ENCODE measurements around the gene ATP8A2.

ATP8A2 gene

DNA sequence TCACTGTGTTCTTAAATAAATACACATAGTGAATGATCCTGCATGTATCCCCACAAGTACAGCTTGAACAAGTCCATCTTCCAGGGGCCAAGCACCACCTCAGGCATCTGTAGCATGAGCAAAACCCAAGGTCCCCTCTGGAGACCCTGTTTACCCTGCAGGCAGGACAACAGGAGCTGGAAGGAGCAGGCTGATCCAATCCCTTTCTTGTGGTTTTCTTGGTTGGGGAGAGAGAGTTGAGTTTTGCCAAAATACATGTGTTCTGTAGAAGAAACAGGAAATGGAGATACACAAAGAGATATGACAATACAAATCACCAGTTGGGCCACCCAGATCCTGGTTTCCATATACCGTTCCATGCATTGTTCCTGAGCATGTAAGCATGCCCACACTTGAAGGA, 587.2 kb downstream of the ATP8A2 start:
- Histone ChIP-seq H3K9ac (no peak overlapping the region), H3K27ac (no peak overlapping the region), H3K79me2 (no peaks in the 10 kb centered on the region), H3K4me1 (no peaks in the 10 kb centered on the region), H3K4me3 (ENCODE audit: low read depth, low read length) (no peak overlapping the region), H3K27me3 (ENCODE audit: control insufficient read depth, insufficient read depth, low read length) (no peaks in the 10 kb centered on the region), H3K36me3 (ENCODE audit: control insufficient read depth, insufficient read depth, low read length) (no peaks in the 10 kb centered on the region), H3K4me2 (ENCODE audit: low read length) (no peak overlapping the region), H2AFZ (no peak overlapping the region), H3K9me3 (ENCODE audit: control insufficient read depth, low read length) (no peaks in the 10 kb centered on the region)
- TF ChIP-seq CTCF (IDR thresholded peaks at IDR 0.05) = no peak

DNA sequence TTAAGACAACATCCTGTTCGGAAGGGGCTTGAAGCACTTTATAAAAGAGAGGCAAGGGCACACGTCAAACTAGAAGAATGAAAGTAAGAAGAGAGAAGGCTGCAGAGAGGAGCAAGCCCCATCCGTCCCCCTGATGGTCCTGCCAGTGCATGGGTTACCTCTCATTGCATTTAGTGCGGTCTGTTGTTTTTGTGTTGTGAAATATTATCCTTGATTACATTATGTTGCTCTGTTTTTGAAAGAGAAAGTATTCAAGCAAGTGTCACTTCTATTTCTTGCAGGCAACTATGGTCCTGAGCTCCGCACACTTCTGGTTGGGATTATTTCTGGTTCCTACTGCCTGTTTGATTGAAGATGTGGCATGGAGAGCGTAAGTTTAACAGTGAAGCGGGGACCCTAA, 589.5 kb downstream of the ATP8A2 start:
- Histone ChIP-seq H3K4me3 (ENCODE audit: low read depth, low read length) (no peak overlapping the region), H3K27ac (no peak overlapping the region), H3K4me1 (no peaks in the 10 kb centered on the region), H3K79me2 (no peaks in the 10 kb centered on the region), H3K4me2 (ENCODE audit: low read length) (no peak overlapping the region), H3K9me3 (ENCODE audit: control insufficient read depth, low read length) (no peaks in the 10 kb centered on the region), H3K36me3 (ENCODE audit: control insufficient read depth, insufficient read depth, low read length) (no peaks in the 10 kb centered on the region), H3K27me3 (ENCODE audit: control insufficient read depth, insufficient read depth, low read length) (no peaks in the 10 kb centered on the region), H3K9ac (no peak overlapping the region), H2AFZ (no peak overlapping the region)
- no peak for TF ChIP-seq CTCF (IDR thresholded peaks at IDR 0.05)

DNA sequence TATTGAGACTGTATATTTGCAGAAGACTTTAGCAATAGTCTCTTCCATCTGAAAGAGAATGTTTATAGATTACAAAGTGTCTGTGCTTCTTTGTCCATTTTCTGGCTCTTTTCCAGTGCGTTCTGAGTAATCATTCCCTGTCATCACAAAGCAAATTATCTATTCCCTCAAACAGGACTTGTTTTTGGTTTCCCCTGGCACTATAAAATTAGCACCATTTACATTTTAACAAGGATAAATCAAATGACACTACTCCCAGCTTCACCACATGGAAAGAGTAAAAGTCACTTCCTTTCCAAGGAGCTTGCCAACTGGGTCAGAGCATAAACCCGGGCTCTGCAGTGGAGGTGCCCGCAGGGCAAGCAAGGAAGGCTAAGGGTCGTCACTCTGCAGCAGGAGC, 591.9 kb downstream of the ATP8A2 start:
- H3K27me3 ChIP-seq (ENCODE audit: control insufficient read depth, insufficient read depth, low read length) = no peaks in the 10 kb centered on the region
- no peak for TF ChIP-seq CTCF (IDR thresholded peaks at IDR 0.05)
- no peak overlapping the region for H3K4me2 ChIP-seq (ENCODE audit: low read length)
- H3K9me3 ChIP-seq (ENCODE audit: control insufficient read depth, low read length) = no peaks in the 10 kb centered on the region
- H3K27ac ChIP-seq = no peak overlapping the region
- no peaks in the 10 kb centered on the region for H3K79me2 ChIP-seq
- no peaks in the 10 kb centered on the region for H3K4me1 ChIP-seq
- H3K36me3 ChIP-seq (ENCODE audit: control insufficient read depth, insufficient read depth, low read length) = no peaks in the 10 kb centered on the region
- H2AFZ ChIP-seq = no peak overlapping the region
- no peak overlapping the region for H3K9ac ChIP-seq
- H3K4me3 ChIP-seq (ENCODE audit: low read depth, low read length) = no peak overlapping the region

GRCh38 chr13:25965596-25965995, 593.8 kb downstream of the ATP8A2 start:
- Histone ChIP-seq H3K79me2 (no peaks in the 10 kb centered on the region), H3K27ac (no peak overlapping the region), H3K9me3 (ENCODE audit: control insufficient read depth, low read length) (no peaks in the 10 kb centered on the region), H3K4me1 (no peaks in the 10 kb centered on the region), H3K4me3 (ENCODE audit: low read depth, low read length) (no peak overlapping the region), H3K27me3 (ENCODE audit: control insufficient read depth, insufficient read depth, low read length) (no peaks in the 10 kb centered on the region), H3K4me2 (ENCODE audit: low read length) (no peak overlapping the region), H3K36me3 (ENCODE audit: control insufficient read depth, insufficient read depth, low read length) (no peaks in the 10 kb centered on the region), H2AFZ (no peak overlapping the region), H3K9ac (no peak overlapping the region)
- TF ChIP-seq CTCF (IDR thresholded peaks at IDR 0.05) = no peak

DNA sequence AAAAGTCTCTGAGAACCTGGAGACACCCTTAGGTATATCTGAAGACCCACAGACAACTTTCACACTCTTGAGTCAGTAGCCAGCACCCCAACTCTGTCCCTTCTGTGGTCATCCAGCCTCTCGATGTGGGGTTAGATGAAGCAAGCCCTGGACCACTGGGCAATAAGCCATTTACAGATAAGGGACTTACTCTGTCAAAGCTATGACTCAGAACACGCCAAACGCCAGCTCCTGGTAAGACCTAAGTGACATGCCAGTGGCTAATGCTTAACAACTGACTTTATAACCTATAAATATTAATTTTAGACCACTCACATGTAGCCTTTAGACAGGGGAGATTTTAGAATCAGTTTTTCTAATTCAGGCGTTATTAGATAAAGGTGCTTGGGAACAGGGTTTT, 594.3 kb downstream of the ATP8A2 start:
- no peak for TF ChIP-seq CTCF (IDR thresholded peaks at IDR 0.05)
- H3K36me3 ChIP-seq (ENCODE audit: control insufficient read depth, insufficient read depth, low read length) = no peaks in the 10 kb centered on the region

More for the DNA sequence above, 594.3 kb downstream of the ATP8A2 start:
- Histone ChIP-seq H2AFZ (no peak overlapping the region), H3K4me2 (ENCODE audit: low read length) (no peak overlapping the region), H3K4me1 (no peaks in the 10 kb centered on the region), H3K27me3 (ENCODE audit: control insufficient read depth, insufficient read depth, low read length) (no peaks in the 10 kb centered on the region), H3K27ac (no peak overlapping the region), H3K9me3 (ENCODE audit: control insufficient read depth, low read length) (no peaks in the 10 kb centered on the region), H3K9ac (no peak overlapping the region), H3K79me2 (no peaks in the 10 kb centered on the region), H3K4me3 (ENCODE audit: low read depth, low read length) (no peak overlapping the region)

Data from parathyroid adenoma (tissue), 2 donors.